Stimulated activated CD4-positive, alpha-beta T cell treated with anti-CD3 and anti-CD28 coated beads, Interleukin-15, amount 100 ng/mL, for 48 hours (primary cell): ENCODE data around the gene ORAI1.
"Not testable (repeated sequence)": the region's sequence is repeated elsewhere in the genome, so short reads cannot be mapped to it uniquely, and the experiment has no call there.

Experiments used
- DNase-seq, 2 donors: peaks; one replicate each; pipeline ENCODE4 v3.0.0-alpha.2; 2020; ENCODE audit warnings: low read depth in 2 of 2

The ORAI1 gene

GRCh38 chr12:121626087-121626852 lies at the start of gene ORAI1:
ORAI1 (plus strand) TSS chr12:121626530.
- DNase-seq, result peak; percentile 88 to 97

GRCh38 chr12:121576851-121577391 lies 49.4 kb upstream of the ORAI1 start:
- no peak for DNase-seq

DNA sequence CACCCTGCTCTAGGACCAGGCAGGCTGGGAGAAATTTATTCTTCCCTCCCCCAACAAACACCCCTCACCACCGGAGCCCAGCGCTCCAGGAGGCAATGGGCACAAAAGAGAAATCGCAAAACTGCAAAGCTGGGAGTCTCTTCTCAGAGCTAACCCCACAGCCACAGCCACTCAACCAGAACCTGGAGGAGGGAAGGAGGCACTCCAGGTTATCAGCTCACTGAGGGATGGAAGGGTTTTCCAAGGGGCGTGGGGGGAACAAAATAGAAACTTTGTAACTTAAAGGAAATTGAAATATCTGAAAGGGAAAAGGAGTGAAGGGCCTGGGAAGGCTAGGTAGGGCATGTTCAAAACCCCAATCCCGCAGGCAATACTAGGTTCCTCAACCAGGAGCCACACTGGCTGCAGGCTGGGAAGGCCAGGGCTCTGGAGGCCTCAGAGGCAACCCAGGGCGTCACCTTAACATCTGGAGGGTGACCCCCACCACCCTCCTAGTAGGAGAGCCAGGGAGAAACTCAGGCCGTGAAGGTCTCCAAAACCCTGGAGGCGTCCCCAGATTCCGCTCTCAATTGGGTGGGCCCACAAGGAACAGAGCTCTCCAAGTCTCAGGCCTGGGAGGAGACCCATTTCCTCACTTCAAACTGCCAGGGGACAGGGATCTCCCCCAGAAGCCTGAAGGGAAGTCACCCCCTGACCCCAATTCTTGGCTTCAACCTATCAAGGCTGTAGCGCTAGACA lies 48.7 kb upstream of the ORAI1 start:
- no peak for DNase-seq

GRCh38 chr12:121578230-121579189 lies 47.8 kb upstream of the ORAI1 start:
- no peak for DNase-seq

GRCh38 chr12:121579190-121579791 lies 47.0 kb upstream of the ORAI1 start:
- no peak for DNase-seq

DNA sequence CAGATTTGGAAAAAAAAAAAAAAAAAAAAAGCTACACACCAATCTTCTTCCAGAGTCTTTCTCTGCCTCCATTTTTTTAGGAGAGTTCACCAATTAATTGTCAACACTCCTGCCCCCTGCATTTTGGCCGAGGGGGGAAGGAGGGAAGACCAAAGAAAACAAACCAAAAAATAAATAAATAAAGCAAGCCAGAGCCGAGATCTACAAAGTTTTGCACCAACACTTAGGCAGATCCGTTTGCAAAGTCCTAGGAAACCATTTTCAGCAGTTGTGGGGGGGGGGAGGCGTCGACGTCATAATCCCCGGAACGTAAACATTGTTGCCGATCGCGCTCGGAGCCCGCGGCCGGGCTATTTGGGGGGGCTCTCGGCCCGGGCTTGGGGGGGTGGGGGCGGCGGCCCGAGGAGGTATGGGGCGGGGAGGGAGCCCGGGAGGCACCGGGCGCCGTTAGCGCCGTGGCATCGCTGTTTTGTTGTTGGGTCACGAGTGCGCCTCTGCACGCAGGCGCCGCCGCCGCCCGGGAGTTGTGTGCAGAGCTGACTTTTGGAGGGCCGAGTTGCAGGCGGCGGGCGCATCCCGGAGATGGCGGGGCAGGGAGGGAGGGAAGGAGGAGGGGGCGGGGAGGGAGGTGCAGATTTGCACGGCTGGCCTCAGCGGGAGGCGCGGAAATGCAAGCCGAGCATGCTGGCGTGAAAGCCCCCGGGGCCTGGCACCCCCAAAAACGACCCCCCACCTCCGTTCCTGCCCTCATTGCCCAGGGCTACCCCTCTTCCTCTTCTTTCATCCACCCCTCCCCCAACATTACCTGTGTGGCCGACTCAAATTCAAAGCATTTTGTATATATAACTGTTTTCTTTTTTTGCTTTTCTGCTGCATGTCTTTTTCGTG lies 46.1 kb upstream of the ORAI1 start:
- DNase-seq, result peak; percentile 56 to 61

- no peak for DNase-seq
Measured at GRCh38 chr12:121580959-121581685, 45.2 kb upstream of the ORAI1 start, which contains the start of gene KDM2B. KDM2B (minus strand) TSS chr12:121581023; CDS start chr12:121580911, 112 bp downstream.

- no peak for DNase-seq
Measured at GRCh38 chr12:121581686-121582429, 44.5 kb upstream of the ORAI1 start.

DNA sequence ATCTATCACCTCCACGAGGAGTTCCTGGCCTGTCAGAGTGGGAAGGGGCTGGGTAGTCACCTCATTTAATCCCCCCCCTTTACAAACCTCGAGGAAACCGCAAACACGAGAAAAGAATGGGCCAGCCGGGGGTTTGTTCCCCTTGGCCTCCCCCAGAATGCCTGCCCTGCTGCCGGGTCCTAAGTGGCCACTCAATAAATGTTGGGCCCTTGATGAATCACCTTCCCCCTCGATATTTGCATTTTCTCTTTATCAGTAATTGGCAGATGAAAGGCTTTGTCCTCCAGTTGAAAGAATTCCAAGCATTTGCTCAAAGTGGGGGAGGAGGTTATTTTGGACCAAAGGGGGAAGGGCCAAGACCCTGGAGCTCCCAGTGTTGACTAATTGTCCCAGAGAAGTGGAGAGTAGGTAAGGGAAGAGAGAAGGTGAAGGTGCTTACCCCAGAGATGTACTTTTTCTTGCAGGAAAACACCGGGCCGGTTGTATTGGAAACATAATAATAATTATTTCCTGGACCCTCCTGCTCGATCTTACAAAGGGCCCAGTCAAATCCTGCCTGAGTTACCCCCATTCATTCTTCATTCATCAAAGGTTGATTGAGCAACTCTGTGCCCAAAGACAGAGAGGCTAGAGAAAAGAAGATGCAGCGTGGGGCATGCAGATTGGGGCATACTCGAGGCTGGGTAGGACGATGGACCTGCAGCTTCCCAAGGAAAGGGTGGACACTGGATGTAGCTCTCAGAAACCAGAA lies 43.6 kb upstream of the ORAI1 start:
- no peak for DNase-seq

DNA sequence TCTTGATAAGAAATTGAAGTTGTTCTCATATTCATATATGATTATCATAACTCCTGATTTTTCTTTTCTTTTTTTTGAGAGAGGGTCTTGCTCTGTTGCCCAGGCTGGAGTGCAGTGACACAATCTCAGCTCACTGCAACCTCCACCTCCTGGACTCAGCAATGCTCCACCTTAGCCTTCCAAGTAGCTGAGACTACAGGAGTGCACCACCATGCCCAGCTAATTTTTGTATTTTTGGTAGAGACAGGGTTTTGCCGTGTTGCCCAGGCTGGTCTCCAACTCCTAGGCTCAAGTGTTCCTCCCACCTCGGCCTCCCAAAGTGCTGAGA lies 43.0 kb upstream of the ORAI1 start:
- not testable (repeated sequence) for DNase-seq

DNA sequence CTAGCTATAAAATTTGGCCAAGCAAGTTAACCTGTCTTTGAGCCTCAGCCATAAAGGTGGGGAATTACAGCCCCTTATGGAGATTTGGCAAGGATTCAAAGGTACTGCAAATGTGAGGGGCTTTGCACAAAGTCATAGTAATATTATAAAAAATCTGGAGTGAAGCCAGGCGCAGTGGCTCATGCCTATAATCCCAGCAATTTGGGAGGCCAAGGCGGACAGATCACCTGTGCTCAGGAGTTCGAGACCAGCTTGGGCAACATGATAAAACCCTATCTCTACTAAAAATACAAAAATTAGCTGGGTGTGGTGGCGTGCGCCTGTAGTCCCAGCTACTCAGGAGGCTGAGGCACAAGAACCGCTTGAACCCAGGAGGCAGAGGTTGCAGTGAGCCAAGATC lies 41.4 kb upstream of the ORAI1 start:
- DNase-seq, result not testable (repeated sequence)

DNA sequence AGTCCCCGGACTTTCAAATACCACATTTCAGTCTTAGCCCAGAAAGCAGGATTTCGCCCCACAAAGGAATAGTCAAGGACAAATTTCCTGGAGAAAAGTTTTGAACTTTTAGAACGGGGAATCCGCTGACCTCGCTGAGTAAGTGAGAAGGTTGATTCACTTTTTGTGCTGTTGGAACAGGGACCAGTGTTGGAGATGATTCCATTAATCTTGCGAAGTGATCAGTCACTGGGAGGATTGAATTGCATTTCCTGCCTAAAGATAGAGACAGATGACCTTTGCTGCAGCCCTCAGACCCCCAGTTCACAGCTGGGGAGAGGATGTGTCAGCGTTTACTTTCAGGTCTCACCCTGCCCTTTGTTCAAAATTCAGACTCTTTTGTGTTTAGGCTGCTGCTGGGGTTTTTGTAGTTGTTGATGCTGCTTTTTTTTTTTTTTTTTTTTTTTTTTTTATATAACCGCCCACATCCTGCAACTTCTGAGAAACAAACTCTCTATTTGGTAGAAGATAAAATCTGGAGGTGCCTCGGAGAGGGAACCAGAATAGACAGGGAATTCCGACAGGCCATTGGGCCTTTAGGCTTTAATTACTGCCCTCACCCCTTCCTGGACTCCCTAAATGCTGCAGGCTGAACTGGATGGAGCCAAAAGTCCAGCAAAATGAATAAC lies 35.7 kb upstream of the ORAI1 start:
- peak in 1 of 2 donors; percentile 58 for DNase-seq

DNA sequence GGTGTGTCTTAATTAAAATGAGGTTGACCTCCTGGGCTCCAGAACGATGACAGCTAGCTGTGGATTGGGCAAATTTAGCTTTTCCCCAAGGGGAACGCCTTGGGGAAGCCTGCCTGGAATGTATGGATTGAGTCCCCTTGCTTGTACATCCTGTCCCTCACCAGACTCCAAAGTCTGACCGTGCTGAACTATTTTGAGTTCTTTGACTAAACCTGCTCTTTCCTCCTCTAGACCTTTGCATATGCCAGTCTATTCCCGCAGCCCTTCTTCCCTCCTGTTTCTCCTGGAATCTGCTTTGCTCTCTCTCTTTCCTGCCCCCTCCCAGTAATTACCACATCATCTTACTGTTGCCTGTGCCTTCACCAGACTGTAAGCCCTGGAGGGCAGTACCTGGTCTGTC lies 34.0 kb upstream of the ORAI1 start:
- no peak for DNase-seq

- DNase-seq, result no peak
Measured at GRCh38 chr12:121595520-121595919, 30.8 kb upstream of the ORAI1 start.

- no peak for DNase-seq
Measured at GRCh38 chr12:121596526-121596925, 29.8 kb upstream of the ORAI1 start.

DNA sequence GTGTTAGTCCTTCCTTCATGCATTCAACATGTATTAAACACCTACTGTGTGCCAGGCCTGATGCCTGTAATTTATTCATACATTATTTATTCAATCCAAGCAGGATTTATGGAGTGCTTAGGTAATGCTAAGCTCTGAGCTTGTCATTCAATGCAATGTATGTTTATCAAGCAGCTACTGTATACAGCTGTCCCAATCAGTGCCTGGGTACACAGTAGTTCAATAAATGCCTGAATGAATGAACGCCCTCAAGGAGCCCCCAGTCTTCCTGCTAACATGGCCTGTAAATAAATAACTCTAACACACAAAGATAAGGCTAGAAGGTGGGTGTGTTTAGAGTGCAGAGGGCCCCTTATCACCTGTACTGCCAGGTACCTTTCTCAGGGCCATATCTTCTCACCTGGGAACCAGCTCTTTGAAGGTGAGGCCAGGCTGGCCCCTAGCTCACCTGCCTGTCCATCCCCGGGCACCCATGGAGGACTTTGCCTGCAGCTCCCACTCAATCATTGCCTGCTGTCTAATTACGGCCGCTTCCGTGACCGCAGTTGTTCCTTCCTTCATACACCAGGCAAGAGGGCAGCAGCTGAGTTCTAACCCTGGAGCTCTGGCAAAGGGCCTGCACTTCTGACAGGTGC lies 25.5 kb upstream of the ORAI1 start:
- DNase-seq, result no peak

DNA sequence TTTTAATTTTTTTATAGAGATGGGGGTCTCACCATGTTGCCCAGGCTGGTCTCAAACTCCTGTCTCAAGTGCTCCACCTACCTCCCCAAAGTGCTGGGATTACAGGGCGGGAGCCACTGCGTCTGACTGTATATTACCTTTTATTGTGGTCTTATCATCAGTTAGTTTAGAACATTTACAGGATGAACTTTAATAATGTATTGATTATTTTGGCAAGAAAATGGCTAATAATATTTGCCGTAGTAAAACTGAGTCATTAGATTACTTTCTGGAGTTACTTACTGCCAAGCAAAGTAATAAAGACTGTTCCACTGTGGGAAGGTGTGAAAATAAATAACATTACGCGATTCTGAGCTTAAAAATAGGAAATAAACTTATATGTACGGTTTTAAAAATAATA lies 23.6 kb upstream of the ORAI1 start:
- DNase-seq, result no peak
